ENCODE data around the gene ASL.

GRCh38 chr7:66119245-66119850 lies 43.7 kb downstream of the ASL start:
- TF ChIP-seq POLR2AphosphoS5 (IDR thresholded peaks at IDR 0.05; ENCODE audit: low read depth, low read length), result no peak
- no peak for TF ChIP-seq POLR2A (IDR thresholded peaks at IDR 0.05; ENCODE audit: low read depth, low read length)
- no peak for TF ChIP-seq TAF1 (IDR thresholded peaks at IDR 0.05; ENCODE audit: low read depth, low read length)

All from GM12891 (cell line).